K562 (cell line): ENCODE results near the gene SHANK2. TPM values are rescaled to one million over a fixed set of nuclear protein-coding genes. Genes with fewer than 3 reads are reported as not detected.

Experiments used
- ATAC-seq: fragments of 200-7000 bp; cut with Tn5 transposase; 3 replicates; pipeline ENCODE4 v1.9.1; 2020; ENCODE audit warnings: moderate library complexity
- BruUV-seq: library from RNA; stranded (reverse); fragments of 400-500 nt; replicated peaks from 2 replicates; lab custom pipeline; 2021; lab: Mats Ljungman, UMichigan
- CTCF ChIA-PET: fragments of 300-600 bp; formaldehyde crosslinking; extraction: SDS; loops from one replicate; lab custom pipeline; 2021; ENCODE audit warnings: low intra/inter-chr PET ratio; lab: Yijun Ruan, JAX
- POLR2A ChIA-PET: fragments of 300-600, 350-650 bp; sonication (Branson Sonifier 250); formaldehyde crosslinking; extraction: SDS; loops from one replicate; lab custom pipeline; 2021; ENCODE audit warnings: antibody characterized with exemption, inconsistent platforms; lab: Yijun Ruan, JAX
- DNase-seq, 4 experiments: peaks; one replicate each; pipeline versions ENCODE4 v3.0.0 to v3.0.0-alpha.2; 2011 to 2018; ENCODE audit warnings: low spot score in 3 of 4, mixed read lengths in 3 of 4; ENCODE audit errors: extremely low read depth in 1 of 4
- FAIRE-seq: peaks from 2 replicates; lab custom pipeline; 2011; peaks lifted over from hg19 to GRCh38; lab: Jason Lieb, UNC
- H2AFZ ChIP-seq: 2 replicates; pipeline ENCODE4 v1.6.0; 2011; ENCODE audit warnings: low read depth, low read length, control low read depth, inconsistent platforms
- H3K27ac ChIP-seq: fragments of 200-600 bp; 3 replicates; pipeline ENCODE4 v1.8.0; 2011; ENCODE audit warnings: low read depth, mild to moderate bottlenecking, control low read depth, inconsistent platforms, low read length, moderate library complexity, mixed read lengths; ENCODE audit errors: extremely low read depth
- H3K27me3 ChIP-seq, 2 experiments: fragments of 300-600 bp in 1 of 2; 2 replicates in 1 of 2; 3 replicates in 1 of 2; pipeline versions ENCODE4 v1.6.0 to v1.8.0; 2011; ENCODE audit warnings: inconsistent platforms in 2 of 2, low read length in 2 of 2, mild to moderate bottlenecking in 1 of 2, mixed read lengths in 1 of 2, moderate library complexity in 1 of 2; ENCODE audit not compliant: control insufficient read depth in 2 of 2, insufficient read depth in 2 of 2
- H3K36me3 ChIP-seq: fragments of 300-600 bp; 3 replicates; pipeline ENCODE4 v1.8.0; 2011; ENCODE audit warnings: mild to moderate bottlenecking, low read length, inconsistent platforms; ENCODE audit not compliant: control insufficient read depth, insufficient read depth
- H3K4me1 ChIP-seq, 2 experiments: fragments of 200-600 bp in 1 of 2; replicated peaks in 1 of 2; 2 replicates in 1 of 2; 3 replicates in 1 of 2; pipeline versions ENCODE4 v1.5.1 to v1.8.0; 2011; ENCODE audit warnings: inconsistent platforms in 2 of 2, low read length in 2 of 2, mild to moderate bottlenecking in 1 of 2, mixed read lengths in 1 of 2, moderate library complexity in 1 of 2; ENCODE audit not compliant: control insufficient read depth in 2 of 2, insufficient read depth in 2 of 2
- H3K4me2 ChIP-seq: 2 replicates; pipeline ENCODE4 v1.6.1; 2011; ENCODE audit warnings: low read length, control low read depth, inconsistent platforms, mixed read lengths; ENCODE audit not compliant: insufficient read depth
- H3K4me3 ChIP-seq: fragments of 200-600 bp; sonication (generic), shearing (Covaris generic); 2 replicates; pipeline ENCODE4 v1.5.1; 2016; ENCODE audit warnings: control low read depth, inconsistent platforms
- H3K79me2 ChIP-seq: fragments of 200-600 bp; 3 replicates; pipeline ENCODE4 v1.8.0; 2011; ENCODE audit warnings: low read length, inconsistent platforms; ENCODE audit not compliant: control insufficient read depth, insufficient read depth
- H3K9ac ChIP-seq, 2 experiments: 2 replicates each; pipeline versions ENCODE4 v1.6.0 to v1.6.1; 2011; ENCODE audit warnings: low read depth in 2 of 2, low read length in 2 of 2, control low read depth in 1 of 2, inconsistent platforms in 1 of 2, mild to moderate bottlenecking in 1 of 2, mixed read lengths in 1 of 2; ENCODE audit not compliant: insufficient read depth in 1 of 2
- H3K9me1 ChIP-seq: one replicate; pipeline ENCODE4 v1.6.0; 2011; ENCODE audit warnings: inconsistent platforms, mild to moderate bottlenecking, low read length, moderate library complexity; ENCODE audit not compliant: control insufficient read depth, insufficient read depth
- H3K9me3 ChIP-seq: replicated peaks from 2 replicates; pipeline ENCODE4 v1.5.1; 2011; ENCODE audit warnings: low read depth, low read length, inconsistent platforms; ENCODE audit not compliant: control insufficient read depth, insufficient read depth
- H4K20me1 ChIP-seq: replicated peaks from 2 replicates; pipeline ENCODE4 v1.6.1; 2011; ENCODE audit warnings: low read length, inconsistent platforms, mixed read lengths; ENCODE audit not compliant: control insufficient read depth, insufficient read depth
- STAT5B ChIP-seq: fragments of 250-450 bp; sonication (Bioruptor Pico); IDR thresholded peaks from 2 replicates; pipeline ENCODE4 v1.8.0; 2021; ENCODE audit warnings: mild to moderate bottlenecking, inconsistent platforms
- THAP12 ChIP-seq: fragments of 250-450 bp; sonication (Bioruptor Pico); IDR thresholded peaks from 2 replicates; pipeline ENCODE4 v1.9.0; 2021; ENCODE audit warnings: mild to moderate bottlenecking, inconsistent platforms
- ZNF133 ChIP-seq: fragments of 250-450 bp; sonication (Bioruptor Pico); IDR thresholded peaks from 2 replicates; pipeline ENCODE4 v1.4.0; 2020; ENCODE audit warnings: mild to moderate bottlenecking
- ZNF3 ChIP-seq: fragments of 250-450 bp; sonication (Bioruptor Pico); IDR thresholded peaks from 2 replicates; pipeline ENCODE4 v1.5.0; 2021; ENCODE audit warnings: mild to moderate bottlenecking, moderate library complexity
- ZNF311 ChIP-seq: fragments of 250-450 bp; sonication (Bioruptor Pico); IDR thresholded peaks from 2 replicates; pipeline ENCODE4 v1.4.0; 2020; ENCODE audit warnings: mild to moderate bottlenecking, moderate library complexity
- ZNF507 ChIP-seq: conservative IDR thresholded peaks from 2 replicates; pipeline ENCODE4 v1.6.1; 2017; ENCODE audit warnings: missing genetic modification characterization, missing compliant biosample characterization
- WGBS: fragments of 100-300 bp; shearing (Covaris generic); methylation state at CpG from one replicate; pipeline ENCODE4 v1.1.6; 2016; ENCODE audit warnings: low coverage, mixed read lengths; ENCODE audit not compliant: insufficient coverage; ENCODE audit errors: missing lambda C conversion rate; 5-methylcytosine and 5-hydroxymethylcytosine counted together
- in situ Hi-C: fragments of 300-500 bp; cut with MboI; formaldehyde crosslinking; loops from 4 replicates; pipeline ENCODE4 v1.15.0; 2018; ENCODE audit warnings: inconsistent platforms, mixed read lengths
- intact Hi-C: fragments of 100-400 bp; cut with micrococcal nuclease; formaldehyde crosslinking; loops from 2 replicates; pipeline ENCODE4 v1.14.2; 2022
- polyA plus RNA-seq, 8 experiments: library from polyadenylated mRNA; depleted of rRNA in 4 of 8; stranded (reverse) in 5 of 8; unstranded in 3 of 8; fragments of >200 nt; fragmentation: Nextera tagmentation in 2 of 8; fragmentation: Illumina TruSeq in 1 of 8; extraction: Ambion mirVana in 2 of 8; extraction: Trizol in 1 of 8; gene quantifications; 2 replicates each; pipeline versions ENCODE4 v1.2.1 to v1.2.3, GENCODE V29; 2011 to 2014; ENCODE audit warnings: inconsistent platforms in 1 of 8, missing spikeins in 1 of 8
- total RNA-seq, 7 experiments: library from RNA; depleted of rRNA in 6 of 7; stranded (reverse); fragments of >200 nt in 6 of 7; fragmentation: Illumina TruSeq in 2 of 7; extraction: Trizol in 2 of 7; gene quantifications; 2 replicates each; pipeline versions ENCODE4 v1.2.1 to v1.2.3, GENCODE V29; 2011 to 2021; ENCODE audit warnings: low replicate concordance in 1 of 7

SHANK2 gene
- total and polyA plus RNA-seq, 9 of the 15 experiments (the other 6 are each of a cell fraction or from before 2014, with no cell fraction given): 0.04 to 0.07 TPM; not detected in 7

DNA sequence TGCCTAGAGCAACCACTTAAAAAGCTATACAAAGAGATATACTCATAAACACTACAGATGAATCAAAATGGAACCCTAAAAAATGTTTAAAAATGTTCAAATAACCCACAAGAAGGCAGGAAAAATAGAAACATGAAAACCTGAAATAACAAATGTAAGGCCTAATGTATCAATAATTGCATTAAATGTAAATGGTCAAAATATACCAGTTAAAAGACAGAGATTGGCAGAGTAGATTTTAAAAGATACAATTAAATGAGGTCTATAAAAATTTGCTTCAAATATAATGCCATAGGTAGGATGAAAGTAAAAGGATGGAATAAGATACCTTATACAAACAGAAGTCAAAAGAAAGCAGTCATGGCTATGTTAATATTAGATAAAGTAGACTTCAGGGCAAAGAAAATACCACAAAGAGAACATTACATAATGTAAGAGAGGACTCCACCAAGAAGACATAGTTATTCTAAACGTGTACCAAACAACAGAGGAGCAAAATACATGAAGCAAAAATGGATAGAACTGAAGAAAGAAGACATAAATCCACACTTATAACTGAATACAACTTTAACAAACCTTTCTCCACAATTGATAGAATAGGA is 25.2 kb downstream of the SHANK2 start:
- no peaks in the 10 kb centered on the region for H3K9me1 ChIP-seq
- H3K9ac ChIP-seq: no peak overlapping the region
- FAIRE-seq (no peak), ATAC-seq (no peak), DNase-seq (no peak)
- peaks cover 5% of the 10 kb centered on the region; the same call in 1 of the 2 replicates for H4K20me1 ChIP-seq
- ChIA-PET POLR2A (no interaction called here), CTCF (no interaction called here)
- H2AFZ ChIP-seq: no peak overlapping the region
- H3K9me3 ChIP-seq: no peaks in the 10 kb centered on the region
- no peak overlapping the region for H3K4me2 ChIP-seq
- H3K36me3 ChIP-seq: no peaks in the 10 kb centered on the region
- in situ Hi-C loops (no loop called here), intact Hi-C loops (no loop called here)
- H3K4me1 ChIP-seq: no peaks in the 10 kb centered on the region
- no peaks in the 10 kb centered on the region for H3K79me2 ChIP-seq
- H3K27ac ChIP-seq: no peak overlapping the region
- peaks cover 0 to 17% of the 10 kb centered on the region in 2 experiments; a peak in 2 of 5 replicates for H3K27me3 ChIP-seq
- peak; percentile 96 for TF ChIP-seq ZNF507
- no peak for TF ChIP-seq ZNF311
- TF ChIP-seq ZNF133: no peak
- TF ChIP-seq STAT5B (CRISPR knock-in tag): no peak
- no peak for TF ChIP-seq ZNF3 (CRISPR knock-in tag)
- TF ChIP-seq THAP12 (CRISPR knock-in tag): no peak
- WGBS: 0% methylated on average over 1 of the region's 1 CpG
- no TSS peak for BruUV-seq
- H3K4me3 ChIP-seq: no peak overlapping the region
